Right cardiac atrium (tissue), 5 donors: ENCODE data around the gene LGR6. TPM values are rescaled to one million over a fixed set of nuclear protein-coding genes. Genes with fewer than 3 reads are reported as not detected.
A peak's percentile ranks its signal among the peaks of the same experiment; 100 is the strongest.
"Not testable (repeated sequence)": the region's sequence is repeated elsewhere in the genome, so short reads cannot be mapped to it uniquely, and the experiment has no call there.

Experiments used
- ATAC-seq, 2 donors: fragments of 200-7000 bp; cut with Tn5 transposase; one replicate each; pipeline versions ENCODE4 v1.8.0 to v1.9.1; 2020; ENCODE audit warnings: moderate library complexity in 2 of 2, mild to moderate bottlenecking in 1 of 2
- DNase-seq, 3 donors: peaks; one replicate each; pipeline ENCODE4 v3.0.0-alpha.2; 2020
- H3K27ac ChIP-seq: one replicate; pipeline ENCODE4 v1.5.1; 2013; ENCODE audit warnings: mild to moderate bottlenecking, low read length, control low read depth, moderate library complexity
- H3K27me3 ChIP-seq: one replicate; pipeline ENCODE4 v1.6.1; 2013; ENCODE audit not compliant: control insufficient read depth, insufficient read depth
- H3K4me1 ChIP-seq: one replicate; pipeline ENCODE4 v1.6.1; 2013; ENCODE audit warnings: low read length; ENCODE audit not compliant: control insufficient read depth, insufficient read depth
- H3K4me3 ChIP-seq: one replicate; pipeline ENCODE4 v1.5.1; 2013; ENCODE audit warnings: low read length, control low read depth
- H3K9me3 ChIP-seq: one replicate; pipeline ENCODE4 v1.6.1; 2013; ENCODE audit warnings: low read length; ENCODE audit not compliant: control insufficient read depth
- WGBS: extraction: QIAGEN DNeasy Blood & Tissue Kit; methylation state at CpG from one replicate; pipeline ENCODE4 v1.1.7; 2013; 5-methylcytosine and 5-hydroxymethylcytosine counted together
- intact Hi-C, 4 donors: fragments of 100-400 bp; cut with DNase I; formaldehyde crosslinking; loops; one replicate each; pipeline versions ENCODE4 v1.11.0 to v1.14.0; 2022 to 2023
- polyA plus RNA-seq: library from polyadenylated mRNA; stranded (reverse); fragments of 200-250 nt; gene quantifications from one replicate; pipeline ENCODE4 v1.2.3, GENCODE V29; 2013
- total RNA-seq, 4 donors: library from RNA; stranded (reverse); fragmentation: NEBNext Ultra II Directional; extraction: Animal tissue kit (Norgen Biotek cat#: 25700); gene quantifications; one replicate each; pipeline ENCODE4 v1.2.1, GENCODE V29; 2021
- donor health status: healthy with polysubstance abuse.
- donor health status: DM: no; HTN: yes; CAD: no.
- donor health status: DM: no; HTN: no; CAD: no.
- donor health status: DM: no; HTN: yes; CAD: no; lungs with severe emphysema.
- donor health status: DM: yes; HTN: yes; CAD: no.

Gene LGR6
- total and polyA plus RNA-seq, 5 donors = 22.4 to 52.7 (median 29.0) TPM

DNA sequence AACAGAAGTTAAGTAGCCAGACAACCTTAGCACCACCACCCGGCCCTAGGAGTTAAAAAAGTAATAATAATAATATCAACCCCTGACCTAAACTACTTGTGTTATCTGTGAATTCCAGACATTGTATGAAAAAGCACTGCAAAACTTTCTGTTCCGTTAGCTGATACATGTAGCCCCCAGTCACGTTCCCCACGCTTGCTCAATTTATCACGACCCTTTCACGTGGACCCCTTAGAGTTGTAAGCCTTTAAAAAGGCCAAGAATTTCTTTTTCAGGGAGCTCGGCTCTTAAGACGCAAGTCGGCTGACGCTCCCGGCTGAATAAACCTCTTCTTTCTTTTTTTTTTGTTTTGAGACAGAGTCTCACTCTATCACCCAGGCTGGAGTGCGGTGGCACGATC is 26.5 kb upstream of the LGR6 start:
- H3K4me3 ChIP-seq, H3K9me3 ChIP-seq, H3K4me1 ChIP-seq, H3K27ac ChIP-seq, intact Hi-C loops, ATAC-seq, H3K27me3 ChIP-seq: not testable (repeated sequence)
- peak in 1 of 3 donors; percentile 2 for DNase-seq
- 66% methylated on average over 13 of the region's 13 CpGs for WGBS

GRCh38 chr1:202167708-202168415 is 25.7 kb upstream of the LGR6 start:
- Histone ChIP-seq H3K4me3 (no peak overlapping the region), H3K27ac (no peak overlapping the region), H3K9me3 (no peaks in the 10 kb centered on the region), H3K27me3 (no peaks in the 10 kb centered on the region), H3K4me1 (no peaks in the 10 kb centered on the region)
- ATAC-seq = peak in 1 of 2 donors; percentile 26
- intact Hi-C loops = no loop called here
- WGBS = 61% methylated on average over 18 of the region's 18 CpGs
- DNase-seq = peak in 2 of 3 donors; percentile 69 to 74

GRCh38 chr1:202168861-202169260 is 24.7 kb upstream of the LGR6 start:
- Histone ChIP-seq H3K4me1 (no peaks in the 10 kb centered on the region), H3K27ac (no peak overlapping the region), H3K9me3 (no peaks in the 10 kb centered on the region), H3K27me3 (no peaks in the 10 kb centered on the region), H3K4me3 (no peak overlapping the region)
- intact Hi-C loops = no loop called here
- DNase-seq (peak in 1 of 3 donors; percentile 46), ATAC-seq (no peak)
- 95% methylated on average over 7 of the region's 7 CpGs for WGBS

GRCh38 chr1:202170726-202171125 is 22.9 kb upstream of the LGR6 start:
- 86% methylated on average over 6 of the region's 6 CpGs for WGBS
- no peak for ATAC-seq
- intact Hi-C loops = no loop called here
- peak in 1 of 3 donors; percentile 4 for DNase-seq
- Histone ChIP-seq H3K27ac (no peak overlapping the region), H3K9me3 (no peaks in the 10 kb centered on the region), H3K4me3 (no peak overlapping the region), H3K27me3 (no peaks in the 10 kb centered on the region), H3K4me1 (no peaks in the 10 kb centered on the region)

DNA sequence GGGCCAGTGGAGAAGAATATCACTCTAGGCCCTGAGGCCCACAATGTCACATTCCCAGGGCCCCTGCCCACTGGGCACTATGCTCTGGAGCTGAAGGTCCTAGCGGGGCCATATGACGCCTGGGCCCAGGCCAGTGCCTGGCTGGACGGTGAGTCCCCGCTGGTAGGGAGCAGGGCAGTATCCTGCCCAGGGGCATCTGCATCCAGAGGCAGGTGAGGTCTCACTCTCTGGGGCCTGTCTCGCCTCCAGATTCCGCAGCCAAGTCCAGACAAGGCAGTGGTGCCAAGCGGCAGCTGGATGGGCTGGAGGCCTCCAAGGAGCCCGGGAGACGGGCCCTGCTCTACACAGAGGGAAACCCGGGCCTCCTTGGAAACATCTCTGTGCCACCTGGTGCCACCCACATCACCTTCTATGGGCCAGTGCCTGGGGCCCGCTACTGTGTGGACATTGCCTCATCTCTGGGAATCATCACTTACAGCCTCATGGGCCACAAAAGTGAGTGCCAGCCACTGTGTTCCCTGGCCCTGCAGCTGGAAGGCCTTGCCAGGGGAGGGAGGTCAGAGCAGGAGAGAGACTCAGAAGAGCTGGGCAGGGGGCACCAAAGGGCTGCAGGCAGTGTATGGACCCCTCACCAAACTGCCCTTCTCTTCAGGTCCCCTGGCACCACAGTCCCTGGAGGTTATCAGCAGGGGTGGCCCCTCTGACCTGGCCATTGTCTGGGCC is 22.1 kb upstream of the LGR6 start:
- Histone ChIP-seq H3K27me3 (no peaks in the 10 kb centered on the region), H3K4me3 (no peak overlapping the region), H3K4me1 (no peaks in the 10 kb centered on the region), H3K27ac (no peak overlapping the region), H3K9me3 (no peaks in the 10 kb centered on the region)
- peak in 1 of 2 donors; percentile 8 for ATAC-seq
- intact Hi-C loops = no loop called here
- WGBS = 92% methylated on average over 11 of the region's 11 CpGs
- DNase-seq = peak in 1 of 3 donors; percentile 38

GRCh38 chr1:202172015-202172355 is 21.6 kb upstream of the LGR6 start:
- WGBS = 94% methylated on average over 5 of the region's 5 CpGs
- intact Hi-C loops = no loop called here
- no peak overlapping the region for H3K4me3 ChIP-seq
- no peaks in the 10 kb centered on the region for H3K4me1 ChIP-seq
- no peak overlapping the region for H3K27ac ChIP-seq
- DNase-seq (no peak), ATAC-seq (no peak)
- no peaks in the 10 kb centered on the region for H3K9me3 ChIP-seq
- H3K27me3 ChIP-seq = no peaks in the 10 kb centered on the region

- DNase-seq (peak in 1 of 3 donors; percentile 46), ATAC-seq (no peak)
- Histone ChIP-seq H3K4me3 (no peak overlapping the region), H3K4me1 (no peaks in the 10 kb centered on the region), H3K9me3 (no peaks in the 10 kb centered on the region), H3K27me3 (no peaks in the 10 kb centered on the region), H3K27ac (no peak overlapping the region)
- intact Hi-C loops = no loop called here
- WGBS = 94% methylated on average over 7 of the region's 7 CpGs
Measured at GRCh38 chr1:202173993-202174392, 19.6 kb upstream of the LGR6 start.

DNA sequence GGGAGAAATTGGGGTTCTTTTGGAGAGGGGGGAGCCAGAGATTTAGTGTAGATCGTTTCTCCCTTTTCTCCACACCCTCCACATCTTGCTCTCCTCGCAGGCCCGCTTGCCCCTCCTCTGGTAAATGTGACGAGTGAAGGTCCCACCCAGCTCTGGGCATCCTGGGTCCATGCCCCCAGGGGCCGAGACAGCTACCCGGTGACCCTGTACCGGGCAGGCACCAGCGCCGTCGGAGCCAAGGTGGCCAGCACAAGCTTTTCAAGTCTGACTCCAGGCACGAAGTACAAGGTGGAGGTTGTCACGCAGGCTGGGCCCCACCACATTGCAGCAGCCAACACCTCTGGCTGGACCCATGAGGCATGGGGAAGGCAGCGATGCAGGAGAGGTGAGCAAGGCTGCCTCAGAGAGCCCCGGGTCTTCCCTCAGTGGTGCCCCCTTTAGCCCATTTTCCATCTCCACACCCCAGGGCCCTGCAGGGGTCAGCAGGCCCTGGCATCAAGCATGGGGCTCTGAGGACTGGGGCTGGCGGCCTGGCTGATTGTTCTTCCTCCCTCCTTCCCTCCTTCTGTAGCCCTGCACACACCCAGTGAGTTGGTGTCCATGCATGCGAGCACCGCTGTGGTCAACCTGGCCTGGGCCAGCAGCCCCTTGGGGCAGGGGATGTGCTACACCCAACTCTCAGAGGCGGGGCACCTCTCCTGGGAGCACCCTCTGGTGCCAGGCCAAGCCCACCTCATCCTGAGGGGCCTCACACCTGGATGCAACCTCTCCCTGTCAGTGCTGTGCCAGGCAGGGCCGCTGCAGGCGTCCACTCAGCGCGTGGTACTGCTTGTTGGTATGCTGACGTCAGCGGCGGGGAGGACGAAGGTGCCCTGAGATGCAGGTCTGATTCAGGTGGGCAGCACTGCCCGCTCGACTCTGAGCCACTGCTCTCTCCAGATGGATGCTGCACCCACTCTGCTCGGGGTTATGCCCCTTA is 16.4 kb upstream of the LGR6 start:
- H3K4me3 ChIP-seq = no peak overlapping the region
- H3K4me1 ChIP-seq = no peaks in the 10 kb centered on the region
- WGBS = 88% methylated on average over 29 of the region's 29 CpGs
- intact Hi-C loops = no loop called here
- H3K27ac ChIP-seq = no peak overlapping the region
- DNase-seq (no peak), ATAC-seq (peak; percentile 15 to 17)
- no peaks in the 10 kb centered on the region for H3K27me3 ChIP-seq
- H3K9me3 ChIP-seq = no peaks in the 10 kb centered on the region

GRCh38 chr1:202179828-202180750 is 13.5 kb upstream of the LGR6 start:
- 67% methylated on average over 19 of the region's 19 CpGs for WGBS
- H3K27ac ChIP-seq = no peak overlapping the region
- ATAC-seq (no peak), DNase-seq (no peak)
- H3K9me3 ChIP-seq = no peaks in the 10 kb centered on the region
- no peaks in the 10 kb centered on the region for H3K4me1 ChIP-seq
- intact Hi-C loops = loop anchor here in 1 of 4 donors (10.0 kb wide), 1 partner anchor 535 kb away; the partner anchor contains the start of gene SYT2
- no peaks in the 10 kb centered on the region for H3K27me3 ChIP-seq
- no peak overlapping the region for H3K4me3 ChIP-seq

DNA sequence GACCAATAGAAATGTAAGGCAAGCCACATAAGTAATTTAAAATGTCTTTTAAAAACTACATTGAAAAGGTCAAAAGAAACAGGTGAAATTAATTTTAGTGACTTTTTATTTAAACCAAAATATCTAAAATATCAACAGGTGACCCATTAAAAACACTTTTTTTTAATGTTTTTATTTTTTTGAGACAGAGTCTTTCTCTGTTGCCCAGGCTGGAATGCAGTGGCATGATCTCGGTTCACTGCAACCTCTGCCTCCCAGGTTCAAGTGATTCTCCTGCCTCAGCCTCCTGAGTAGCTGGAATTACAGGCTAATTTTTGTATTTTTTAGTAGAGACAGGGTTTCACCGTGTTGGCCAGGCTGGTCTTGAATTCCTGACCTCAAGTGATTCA is 12.9 kb upstream of the LGR6 start:
- H3K4me1 ChIP-seq, H3K27me3 ChIP-seq, H3K4me3 ChIP-seq, H3K27ac ChIP-seq, ATAC-seq, DNase-seq, H3K9me3 ChIP-seq: not testable (repeated sequence)
- 60% methylated on average over 2 of the region's 2 CpGs for WGBS
- intact Hi-C loops = loop anchor here in 1 of 4 donors (10.0 kb wide), 1 partner anchor 534 kb away; the partner anchor contains the start of gene SYT2
